Transverse colon (tissue), 4 donors: ENCODE data around the gene ANP32A. TPM values are rescaled to one million over a fixed set of nuclear protein-coding genes. Genes with fewer than 3 reads are reported as not detected.

ENCODE experiments used
- DNase-seq: peaks from one replicate; pipeline ENCODE4 v3.0.0-alpha.2; 2019
- H3K27ac ChIP-seq, 4 donors: fragments of 200-600 bp; sonication (generic); 2 replicates each; pipeline ENCODE4 v1.5.1; 2016 to 2018; ENCODE audit warnings: inconsistent platforms in 4 of 4
- H3K27me3 ChIP-seq: fragments of 200-600 bp; sonication (generic); 2 replicates; pipeline ENCODE4 v1.5.1; 2017; ENCODE audit warnings: inconsistent platforms
- H3K36me3 ChIP-seq, 4 donors: fragments of 200-600 bp; sonication (generic); 2 replicates each; pipeline ENCODE4 v1.5.1; 2017 to 2019; ENCODE audit warnings: inconsistent platforms in 4 of 4
- H3K4me1 ChIP-seq, 4 donors: fragments of 200-600 bp; sonication (generic); 2 replicates each; pipeline ENCODE4 v1.5.1; 2017 to 2020; ENCODE audit warnings: inconsistent platforms in 4 of 4
- H3K4me3 ChIP-seq, 4 donors: fragments of 200-600 bp; sonication (generic); 1 replicate in 1 of 4; 2 replicates in 3 of 4; pipeline versions ENCODE4 v1.5.1 to v1.6.1; 2017 to 2019; ENCODE audit warnings: inconsistent platforms in 4 of 4
- H3K9me3 ChIP-seq, 2 donors: fragments of 200-600 bp; sonication (generic); 2 replicates each; pipeline ENCODE4 v1.5.1; 2017 to 2019; ENCODE audit warnings: inconsistent platforms in 2 of 2
- EP300 ChIP-seq: sonication (generic); formaldehyde crosslinking; IDR thresholded peaks from one replicate; pipeline ENCODE4 v1.6.1; 2017; ENCODE audit warnings: antibody characterized with exemption, low read depth
- POLR2A ChIP-seq: fragments of 450-650 bp; IDR thresholded peaks from one replicate; pipeline ENCODE4 v1.6.1; 2016; ENCODE audit warnings: antibody characterized with exemption, mild to moderate bottlenecking, moderate library complexity
- POLR2AphosphoS5 ChIP-seq, 3 donors: sonication (generic); formaldehyde crosslinking; IDR thresholded peaks; one replicate each; pipeline ENCODE4 v1.6.1; 2016; ENCODE audit warnings: antibody characterized with exemption in 3 of 3
- WGBS, 2 donors: methylation state at CpG; one replicate each; pipeline ENCODE4 v1.1.5; 2018; ENCODE audit warnings: low coverage in 1 of 2; 5-methylcytosine and 5-hydroxymethylcytosine counted together
- in situ Hi-C, 4 donors: fragments of 200-750 bp; cut with MboI; loops; one replicate each; pipeline versions ENCODE4 v1.15.0 to v1.15.1; 2017; ENCODE audit warnings: low sequenced_read_pairs in 3 of 4, low pct_ligation_motif_present in 1 of 4, low pct_unique_long_range_greater_than_20kb in 1 of 4
- intact Hi-C: fragments of 100-400 bp; cut with DNase I; formaldehyde crosslinking; loops from one replicate; pipeline ENCODE4 v1.15.1; 2023; ENCODE audit warnings: low total_unique reads
- total RNA-seq, 4 donors: library from RNA; depleted of rRNA; stranded (reverse); fragments of >200 nt; gene quantifications; one replicate each; pipeline ENCODE4 v1.1.0, GENCODE V29; 2016
- TF ChIP-seq, protein P1 (sequence below), 5 experiments: fragments of 200-600 bp in 3 of 5; fragments of 450-650 bp in 2 of 5; sonication (generic) in 3 of 5; IDR thresholded peaks; 1 replicate in 2 of 5; 2 replicates in 3 of 5; pipeline ENCODE4 v1.5.1; 2016 to 2017; ENCODE audit warnings: antibody characterized with exemption in 5 of 5, inconsistent platforms in 3 of 5, mild to moderate bottlenecking in 2 of 5, moderate library complexity in 1 of 5

The ANP32A gene
- total RNA-seq, 4 donors from 2014 or later: 23.9 to 92.7 (median 69.4) TPM

DNA sequence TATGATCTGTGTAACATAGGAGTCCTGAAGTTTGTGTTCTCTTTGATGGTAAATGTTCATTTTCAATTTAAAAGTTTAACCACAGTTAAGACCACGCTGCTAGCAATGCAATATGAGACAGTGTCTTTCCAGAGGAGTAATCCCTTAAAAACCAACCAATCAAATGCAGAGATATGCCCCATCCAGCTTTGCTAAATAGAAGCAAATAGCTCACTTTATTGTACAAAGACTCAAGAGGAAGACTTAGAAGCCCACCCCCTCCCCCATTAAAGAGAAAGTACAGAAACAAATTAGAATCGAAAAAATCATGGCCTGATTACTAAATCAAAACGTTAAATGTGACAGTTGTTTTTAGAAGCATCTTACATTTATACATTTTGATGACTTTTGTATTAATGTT is 2.1 kb upstream of the ANP32A start:
- TF ChIP-seq, protein P1, sequence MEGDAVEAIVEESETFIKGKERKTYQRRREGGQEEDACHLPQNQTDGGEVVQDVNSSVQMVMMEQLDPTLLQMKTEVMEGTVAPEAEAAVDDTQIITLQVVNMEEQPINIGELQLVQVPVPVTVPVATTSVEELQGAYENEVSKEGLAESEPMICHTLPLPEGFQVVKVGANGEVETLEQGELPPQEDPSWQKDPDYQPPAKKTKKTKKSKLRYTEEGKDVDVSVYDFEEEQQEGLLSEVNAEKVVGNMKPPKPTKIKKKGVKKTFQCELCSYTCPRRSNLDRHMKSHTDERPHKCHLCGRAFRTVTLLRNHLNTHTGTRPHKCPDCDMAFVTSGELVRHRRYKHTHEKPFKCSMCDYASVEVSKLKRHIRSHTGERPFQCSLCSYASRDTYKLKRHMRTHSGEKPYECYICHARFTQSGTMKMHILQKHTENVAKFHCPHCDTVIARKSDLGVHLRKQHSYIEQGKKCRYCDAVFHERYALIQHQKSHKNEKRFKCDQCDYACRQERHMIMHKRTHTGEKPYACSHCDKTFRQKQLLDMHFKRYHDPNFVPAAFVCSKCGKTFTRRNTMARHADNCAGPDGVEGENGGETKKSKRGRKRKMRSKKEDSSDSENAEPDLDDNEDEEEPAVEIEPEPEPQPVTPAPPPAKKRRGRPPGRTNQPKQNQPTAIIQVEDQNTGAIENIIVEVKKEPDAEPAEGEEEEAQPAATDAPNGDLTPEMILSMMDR (IDR thresholded peaks at IDR 0.05): no peak
- TF ChIP-seq EP300: no peak
- no peak for TF ChIP-seq POLR2A
- TF ChIP-seq POLR2AphosphoS5 (IDR thresholded peaks at IDR 0.05): no peak
- in situ Hi-C loops: no loop called here
- WGBS, 2 donors: 63 to 75% methylated on average over 2 to 3 of the region's 3 CpGs
- Histone ChIP-seq H3K4me1 (peaks cover 0 to 13% (median 5%) of the 10 kb centered on the region in 4 donors), H3K27ac (peak overlapping the region in 1 of 4 donors; percentile 99), H3K27me3 (no peaks in the 10 kb centered on the region), H3K4me3 (no peak overlapping the region), H3K36me3 (no peaks in the 10 kb centered on the region), H3K9me3 (no peaks in the 10 kb centered on the region)
- DNase-seq: no peak
- intact Hi-C loops: no loop called here

DNA sequence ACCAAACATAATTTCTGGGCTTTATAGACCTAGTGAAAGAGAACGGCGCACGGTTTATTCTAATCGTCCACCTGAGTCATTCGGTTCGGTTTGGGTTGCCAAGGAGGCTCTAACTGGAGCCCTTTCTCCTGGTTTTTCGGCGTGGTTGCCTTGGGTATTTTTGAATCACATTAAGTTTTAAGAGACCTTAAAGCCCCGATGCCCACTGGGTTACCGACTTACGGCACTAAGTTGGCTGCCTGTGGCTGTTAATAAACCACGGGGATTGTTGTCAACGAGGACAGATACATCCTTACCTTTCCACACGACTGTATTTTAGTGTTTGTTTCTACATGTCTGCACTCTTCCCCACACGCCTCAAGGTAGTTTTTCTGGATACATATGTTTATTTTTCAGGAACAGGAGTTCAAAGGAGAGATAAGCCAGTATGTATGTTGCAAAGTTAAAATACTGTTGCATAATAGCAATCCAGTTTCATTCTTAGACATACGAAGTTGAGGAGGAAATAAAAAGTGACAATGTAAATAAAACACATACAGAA is 1.2 kb upstream of the ANP32A start:
- Histone ChIP-seq H3K27ac (peak overlapping the region; percentile 97 to 100 (median 99)), H3K4me3 (peak overlapping the region; percentile 80 to 98 (median 82)), H3K9me3 (no peaks in the 10 kb centered on the region), H3K27me3 (no peaks in the 10 kb centered on the region), H3K36me3 (no peaks in the 10 kb centered on the region), H3K4me1 (peaks cover 0 to 15% (median 6%) of the 10 kb centered on the region in 4 donors)
- DNase-seq: no peak
- no peak for TF ChIP-seq POLR2AphosphoS5 (IDR thresholded peaks at IDR 0.05)
- no peak for TF ChIP-seq EP300
- TF ChIP-seq, protein P1 (IDR thresholded peaks at IDR 0.05): no peak
- no peak for TF ChIP-seq POLR2A
- in situ Hi-C loops (no loop called here), intact Hi-C loops (no loop called here)
- WGBS, 2 donors: 5 to 6% methylated on average over 16 of the region's 16 CpGs

DNA sequence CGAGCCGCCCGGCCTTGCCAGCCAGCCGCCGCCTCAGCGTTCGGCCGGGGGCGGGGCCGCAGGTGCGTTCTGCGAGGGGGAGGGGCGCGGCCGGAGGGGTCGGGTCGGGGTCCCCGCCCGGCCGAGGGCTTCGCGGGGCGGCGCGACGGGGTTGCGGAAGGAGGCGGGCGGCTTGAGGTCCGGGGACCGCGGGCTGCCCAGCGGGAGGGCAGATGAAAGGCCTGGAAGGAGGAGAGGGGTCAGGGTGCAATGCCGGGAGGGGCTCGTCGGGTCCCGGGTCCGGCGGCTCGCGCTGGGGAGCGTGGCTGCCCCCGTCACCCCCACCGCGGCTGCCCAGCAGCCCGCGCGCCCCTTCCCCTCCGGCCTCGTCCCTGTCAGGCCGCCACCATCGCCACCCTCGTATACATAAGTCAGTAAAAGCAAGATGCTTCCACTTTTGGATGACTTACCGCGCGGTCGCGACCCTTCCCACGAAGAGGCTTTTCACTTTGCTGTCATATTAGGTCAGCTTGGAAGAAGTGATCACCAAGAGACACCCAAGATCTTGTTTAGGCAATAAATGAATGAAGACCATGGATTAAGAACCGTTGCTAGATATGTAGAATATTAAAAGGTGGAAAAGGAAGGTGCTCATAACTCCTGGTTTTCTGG is 620 bp upstream of the ANP32A start:
- intact Hi-C loops: no loop called here
- TF ChIP-seq, protein P1 (IDR thresholded peaks at IDR 0.05): no peak
- TF ChIP-seq POLR2A: no peak
- TF ChIP-seq POLR2AphosphoS5 (IDR thresholded peaks at IDR 0.05): peak in 1 of 3 donors; percentile 3
- no peak for TF ChIP-seq EP300
- DNase-seq: no peak
- Histone ChIP-seq H3K27me3 (no peaks in the 10 kb centered on the region), H3K9me3 (no peaks in the 10 kb centered on the region), H3K4me1 (peaks cover 0 to 21% (median 11%) of the 10 kb centered on the region in 4 donors), H3K36me3 (no peaks in the 10 kb centered on the region), H3K27ac (peak overlapping the region; percentile 97 to 100 (median 99)), H3K4me3 (peak overlapping the region; percentile 80 to 98 (median 82))
- WGBS, 2 donors: 0 to 1% methylated on average over 1 to 50 of the region's 60 CpGs
- in situ Hi-C loops: no loop called here

DNA sequence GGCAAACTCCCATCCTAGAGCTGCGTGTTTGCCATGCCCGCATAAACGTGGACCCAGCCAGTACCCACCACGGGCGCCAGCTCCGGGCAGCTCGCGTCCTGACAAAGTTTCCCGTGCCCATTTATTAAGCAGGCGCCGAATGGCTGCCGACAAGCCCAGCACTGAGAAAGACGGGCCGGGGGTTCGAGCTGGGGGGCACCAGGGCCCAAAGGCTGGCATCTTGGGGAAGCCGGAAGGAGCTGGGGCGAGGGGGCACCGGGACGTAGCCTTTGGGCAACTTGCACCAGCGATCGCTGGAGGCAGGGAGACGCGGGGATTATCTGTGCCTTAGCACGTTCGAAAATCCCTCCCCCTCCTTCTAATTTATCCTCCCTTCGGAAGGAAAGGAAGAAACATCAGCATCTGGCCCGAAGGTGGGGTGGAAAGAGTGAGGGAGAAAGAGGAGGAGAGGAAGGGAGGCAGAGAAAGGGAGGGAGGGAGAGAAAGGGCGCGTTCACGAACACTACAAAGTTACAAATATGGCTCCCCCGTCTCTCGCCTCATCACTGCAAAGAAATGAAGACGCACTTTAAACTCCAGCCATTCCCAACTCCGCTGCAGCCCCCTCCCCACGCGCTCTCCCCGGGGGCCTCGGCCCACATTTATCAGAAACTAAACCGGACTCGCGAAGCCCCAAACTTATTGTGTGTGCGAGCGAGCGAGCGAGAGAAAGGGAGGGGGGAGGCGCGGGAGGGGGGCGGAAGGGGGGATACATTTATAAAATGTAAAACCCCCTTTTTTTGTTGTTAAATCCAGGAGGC is 1.0 kb downstream of the ANP32A start:
- Histone ChIP-seq H3K27ac (peak overlapping the region; percentile 97 to 100 (median 99)), H3K4me1 (peaks cover 4 to 27% (median 19%) of the 10 kb centered on the region in 4 donors), H3K4me3 (peak overlapping the region; percentile 80 to 98 (median 82)), H3K36me3 (no peaks in the 10 kb centered on the region), H3K27me3 (no peaks in the 10 kb centered on the region), H3K9me3 (no peaks in the 10 kb centered on the region)
- in situ Hi-C loops: no loop called here
- peak; percentile 44 for DNase-seq
- 0 to 1% methylated on average over 9 to 48 of the region's 48 CpGs for WGBS, 2 donors
- intact Hi-C loops: no loop called here
- TF ChIP-seq EP300: no peak
- TF ChIP-seq, protein P1 (IDR thresholded peaks at IDR 0.05): no peak
- TF ChIP-seq POLR2A: peak; percentile 14
- peak in 2 of 3 donors; percentile 32 to 59 for TF ChIP-seq POLR2AphosphoS5 (IDR thresholded peaks at IDR 0.05)
